Pons (tissue), 1 donor: ENCODE results near the gene OTUB1.
"Not testable (repeated sequence)": the region's sequence is repeated elsewhere in the genome, so short reads cannot be mapped to it uniquely, and the experiment has no call there.

Source experiments
- DNase-seq: peaks from one replicate; pipeline ENCODE4 v3.0.0-alpha.2; 2016; ENCODE audit warnings: low spot score

OTUB1 gene

GRCh38 chr11:64043545-64043944 lies 57.3 kb downstream of the OTUB1 start:
- DNase-seq: no peak

- peak; percentile 60 for DNase-seq
Measured at GRCh38 chr11:64044730-64045393, 58.6 kb downstream of the OTUB1 start.

- no peak for DNase-seq
Measured at GRCh38 chr11:64045700-64046099, 59.5 kb downstream of the OTUB1 start.

GRCh38 chr11:64047373-64047772 lies 61.1 kb downstream of the OTUB1 start:
- not testable (repeated sequence) for DNase-seq
